KMS-11 (cell line): ENCODE measurements around the gene KIAA1958.
"Not testable (repeated sequence)": the region's sequence is repeated elsewhere in the genome, so short reads cannot be mapped to it uniquely, and the experiment has no call there.

Source experiments
- H2AFZ ChIP-seq: fragments of 200-600 bp; sonication (generic); 2 replicates; pipeline ENCODE4 v1.6.1; 2016; ENCODE audit warnings: antibody characterized with exemption, mixed run types, low read depth
- H3K27ac ChIP-seq: fragments of 200-600 bp; sonication (generic); 2 replicates; pipeline ENCODE4 v1.6.1; 2016; ENCODE audit warnings: mild to moderate bottlenecking, mixed run types
- H3K27me3 ChIP-seq: fragments of 200-600 bp; sonication (generic); 2 replicates; pipeline ENCODE4 v1.6.1; 2017; ENCODE audit warnings: mild to moderate bottlenecking, low read depth, mixed run types, moderate library complexity; ENCODE audit not compliant: insufficient read depth
- H3K36me3 ChIP-seq: fragments of 200-600 bp; sonication (generic); 2 replicates; pipeline ENCODE4 v1.6.1; 2017; ENCODE audit warnings: mild to moderate bottlenecking, mixed run types; ENCODE audit not compliant: insufficient read depth
- H3K4me1 ChIP-seq: fragments of 200-600 bp; sonication (generic); 2 replicates; pipeline ENCODE4 v1.6.1; 2016; ENCODE audit warnings: mild to moderate bottlenecking, low read depth, mixed run types; ENCODE audit not compliant: poor library complexity, severe bottlenecking
- H3K4me2 ChIP-seq: fragments of 200-600 bp; sonication (generic); 2 replicates; pipeline ENCODE4 v1.7.0; 2016; ENCODE audit warnings: mild to moderate bottlenecking, mixed run types
- H3K4me3 ChIP-seq: fragments of 200-600 bp; sonication (generic); IDR thresholded peaks from 2 replicates; pipeline ENCODE4 v1.6.1; 2017; ENCODE audit warnings: low read depth, low read length, mixed read lengths; ENCODE audit not compliant: insufficient read depth
- H3K79me2 ChIP-seq: fragments of 200-600 bp; sonication (generic); 2 replicates; pipeline ENCODE4 v1.6.1; 2016; ENCODE audit warnings: low read depth, mixed run types; ENCODE audit not compliant: insufficient read depth
- H3K9ac ChIP-seq: fragments of 200-600 bp; sonication (generic); 2 replicates; pipeline ENCODE4 v1.6.1; 2016; ENCODE audit warnings: mild to moderate bottlenecking, mixed run types
- H4K20me1 ChIP-seq: fragments of 200-600 bp; sonication (generic); 2 replicates; pipeline ENCODE4 v1.6.1; 2016; ENCODE audit warnings: mild to moderate bottlenecking, mixed run types; ENCODE audit not compliant: insufficient read depth
- CTCF ChIP-seq: fragments of 200-600 bp; sonication (generic); conservative IDR thresholded peaks from 2 replicates; pipeline ENCODE4 v1.6.1; 2017; ENCODE audit warnings: low read depth, mild to moderate bottlenecking, antibody characterized with exemption, low read length, moderate library complexity, mixed read lengths

Gene KIAA1958

GRCh38 chr9:112664531-112664930, 177.9 kb downstream of the KIAA1958 start:
- Histone ChIP-seq H3K27me3 (no peaks in the 10 kb centered on the region), H3K4me1 (no peaks in the 10 kb centered on the region), H4K20me1 (no peaks in the 10 kb centered on the region), H2AFZ (no peak overlapping the region), H3K4me2 (no peak overlapping the region), H3K27ac (no peak overlapping the region), H3K4me3 (no peak overlapping the region), H3K9ac (no peak overlapping the region), H3K36me3 (no peaks in the 10 kb centered on the region), H3K79me2 (no peaks in the 10 kb centered on the region)
- TF ChIP-seq CTCF = no peak

- Histone ChIP-seq H2AFZ (no peak overlapping the region), H3K4me1 (no peaks in the 10 kb centered on the region), H4K20me1 (no peaks in the 10 kb centered on the region), H3K9ac (no peak overlapping the region), H3K27ac (no peak overlapping the region), H3K79me2 (no peaks in the 10 kb centered on the region), H3K27me3 (no peaks in the 10 kb centered on the region), H3K4me2 (no peak overlapping the region), H3K36me3 (no peaks in the 10 kb centered on the region), H3K4me3 (no peak overlapping the region)
- TF ChIP-seq CTCF = no peak
Observed at GRCh38 chr9:112665347-112665746, 178.7 kb downstream of the KIAA1958 start.

- no peaks in the 10 kb centered on the region for H3K79me2 ChIP-seq
- H3K4me3 ChIP-seq = no peak overlapping the region
- no peak overlapping the region for H3K9ac ChIP-seq
- H2AFZ ChIP-seq = no peak overlapping the region
- H3K4me2 ChIP-seq = no peak overlapping the region
- no peak overlapping the region for H3K27ac ChIP-seq
- H3K27me3 ChIP-seq = no peaks in the 10 kb centered on the region
- H4K20me1 ChIP-seq = no peaks in the 10 kb centered on the region
- TF ChIP-seq CTCF = no peak
- H3K36me3 ChIP-seq = no peaks in the 10 kb centered on the region
- no peaks in the 10 kb centered on the region for H3K4me1 ChIP-seq
Observed at GRCh38 chr9:112669326-112669725, 182.7 kb downstream of the KIAA1958 start.

- Histone ChIP-seq H3K4me2 (no peak overlapping the region), H3K4me3 (no peak overlapping the region), H3K27ac (no peak overlapping the region), H3K27me3 (no peaks in the 10 kb centered on the region), H3K36me3 (no peaks in the 10 kb centered on the region), H2AFZ (no peak overlapping the region), H3K4me1 (no peaks in the 10 kb centered on the region), H4K20me1 (no peaks in the 10 kb centered on the region), H3K9ac (no peak overlapping the region), H3K79me2 (no peaks in the 10 kb centered on the region)
- TF ChIP-seq CTCF = no peak
Observed at GRCh38 chr9:112670991-112671625, 184.5 kb downstream of the KIAA1958 start.

GRCh38 chr9:112673221-112673620, 186.6 kb downstream of the KIAA1958 start:
- not testable (repeated sequence) for H3K4me1 ChIP-seq, H3K4me2 ChIP-seq, H4K20me1 ChIP-seq, H3K27ac ChIP-seq, H3K79me2 ChIP-seq, H3K4me3 ChIP-seq, H2AFZ ChIP-seq, H3K9ac ChIP-seq, H3K36me3 ChIP-seq, H3K27me3 ChIP-seq
